Lower leg skin (tissue), 3 donors: ENCODE data around the gene CREB5.

ENCODE experiments used
- CTCF ChIP-seq, 3 donors: fragments of 450-650 bp; IDR thresholded peaks; one replicate each; pipeline ENCODE4 v1.5.1; 2016; ENCODE audit warnings: antibody characterized with exemption in 3 of 3, mild to moderate bottlenecking in 3 of 3, moderate library complexity in 2 of 3
- POLR2A ChIP-seq, 2 donors: fragments of 450-650 bp; IDR thresholded peaks; one replicate each; pipeline ENCODE4 v1.6.1; 2016 to 2017; ENCODE audit warnings: antibody characterized with exemption in 2 of 2, mild to moderate bottlenecking in 1 of 2, moderate library complexity in 1 of 2

GRCh38 chr7:28785041-28785995, 373.0 kb downstream of the CREB5 start:
- no peak for TF ChIP-seq CTCF (IDR thresholded peaks at IDR 0.05)
- TF ChIP-seq POLR2A (IDR thresholded peaks at IDR 0.05): no peak
